ENCODE data around the gene ANXA2R. TPM values are rescaled to one million over a fixed set of nuclear protein-coding genes. Genes with fewer than 3 reads are reported as not detected.

Gene ANXA2R
- total and polyA plus RNA-seq, 2 of the 13 experiments (the other 11 are each of a cell fraction or from before 2014, with no cell fraction given): 0.95 to 1.3 TPM

DNA sequence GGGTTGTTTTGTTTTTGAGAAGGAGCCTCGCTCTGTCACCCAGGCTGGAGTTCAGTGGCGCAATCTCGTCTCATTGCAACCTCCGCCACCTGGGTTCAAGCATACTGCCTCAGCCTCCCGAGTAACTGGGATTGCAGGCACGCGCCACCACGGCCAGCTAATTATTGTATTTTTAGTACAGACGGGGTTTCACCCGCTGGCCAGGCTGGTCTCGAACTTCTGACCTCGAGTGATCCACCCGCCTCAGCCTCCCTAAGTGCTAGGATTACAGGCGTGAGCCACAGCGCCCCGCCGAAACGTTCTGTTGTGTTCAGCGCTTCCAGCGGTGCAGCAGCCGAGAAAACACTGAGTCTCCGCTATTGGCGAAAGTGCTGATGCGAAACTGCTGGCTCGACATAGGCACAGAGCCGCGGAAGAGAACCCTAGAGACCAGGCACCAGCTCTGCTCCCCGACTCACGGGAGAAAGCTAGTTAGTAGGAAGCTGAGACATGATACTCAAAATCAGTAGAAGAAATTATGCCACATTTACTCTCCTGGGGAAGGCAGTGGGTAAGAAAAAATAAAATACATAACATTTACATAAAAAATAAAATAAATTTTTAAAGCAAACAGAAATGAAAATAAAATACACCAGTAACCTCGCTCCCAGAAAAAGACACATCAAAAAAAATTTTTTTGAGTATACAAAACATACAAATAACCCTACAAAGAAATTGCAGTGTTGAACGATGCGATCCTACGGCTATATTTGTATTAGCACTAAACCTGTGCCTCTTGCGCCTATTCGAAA is 31.6 kb downstream of the ANXA2R start (continued):
- TF ChIP-seq ZFP90 (CRISPR knock-in tag; IDR thresholded peaks at IDR 0.05; ENCODE audit: borderline replicate concordance): no peak
- no peak for TF ChIP-seq ZBTB21 (CRISPR knock-in tag; IDR thresholded peaks at IDR 0.05)
- TF ChIP-seq CBX1 (IDR thresholded peaks at IDR 0.05; ENCODE audit: low read depth): peak; percentile 94
- peak; percentile 64; the same call in 1 of the 2 replicates for TF ChIP-seq ZNF609 (CRISPR knock-in tag; IDR thresholded peaks at IDR 0.05; ENCODE audit: borderline replicate concordance)
- no peak; the same call in 1 of the 2 replicates for TF ChIP-seq ZSCAN29 (CRISPR knock-in tag; conservative IDR thresholded peaks at IDR 0.05)
- peak; percentile 59; the same call in 1 of the 2 replicates for TF ChIP-seq ERF (CRISPR knock-in tag; IDR thresholded peaks at IDR 0.05)
- peak; percentile 42; the same call in 1 of the 2 replicates for TF ChIP-seq RXRB (CRISPR knock-in tag; IDR thresholded peaks at IDR 0.05; ENCODE audit: borderline replicate concordance)
- TF ChIP-seq, protein P1, sequence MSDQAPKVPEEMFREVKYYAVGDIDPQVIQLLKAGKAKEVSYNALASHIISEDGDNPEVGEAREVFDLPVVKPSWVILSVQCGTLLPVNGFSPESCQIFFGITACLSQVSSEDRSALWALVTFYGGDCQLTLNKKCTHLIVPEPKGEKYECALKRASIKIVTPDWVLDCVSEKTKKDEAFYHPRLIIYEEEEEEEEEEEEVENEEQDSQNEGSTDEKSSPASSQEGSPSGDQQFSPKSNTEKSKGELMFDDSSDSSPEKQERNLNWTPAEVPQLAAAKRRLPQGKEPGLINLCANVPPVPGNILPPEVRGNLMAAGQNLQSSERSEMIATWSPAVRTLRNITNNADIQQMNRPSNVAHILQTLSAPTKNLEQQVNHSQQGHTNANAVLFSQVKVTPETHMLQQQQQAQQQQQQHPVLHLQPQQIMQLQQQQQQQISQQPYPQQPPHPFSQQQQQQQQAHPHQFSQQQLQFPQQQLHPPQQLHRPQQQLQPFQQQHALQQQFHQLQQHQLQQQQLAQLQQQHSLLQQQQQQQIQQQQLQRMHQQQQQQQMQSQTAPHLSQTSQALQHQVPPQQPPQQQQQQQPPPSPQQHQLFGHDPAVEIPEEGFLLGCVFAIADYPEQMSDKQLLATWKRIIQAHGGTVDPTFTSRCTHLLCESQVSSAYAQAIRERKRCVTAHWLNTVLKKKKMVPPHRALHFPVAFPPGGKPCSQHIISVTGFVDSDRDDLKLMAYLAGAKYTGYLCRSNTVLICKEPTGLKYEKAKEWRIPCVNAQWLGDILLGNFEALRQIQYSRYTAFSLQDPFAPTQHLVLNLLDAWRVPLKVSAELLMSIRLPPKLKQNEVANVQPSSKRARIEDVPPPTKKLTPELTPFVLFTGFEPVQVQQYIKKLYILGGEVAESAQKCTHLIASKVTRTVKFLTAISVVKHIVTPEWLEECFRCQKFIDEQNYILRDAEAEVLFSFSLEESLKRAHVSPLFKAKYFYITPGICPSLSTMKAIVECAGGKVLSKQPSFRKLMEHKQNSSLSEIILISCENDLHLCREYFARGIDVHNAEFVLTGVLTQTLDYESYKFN (CRISPR knock-in tag; conservative IDR thresholded peaks at IDR 0.05): peak; percentile 52
- 0 out of 2 replicates have a peak, but pooled peaks have one; percentile 66 for TF ChIP-seq BORCS8-MEF2B (CRISPR knock-in tag; IDR thresholded peaks at IDR 0.05)
- no peak for TF ChIP-seq HOMEZ (CRISPR knock-in tag; IDR thresholded peaks at IDR 0.05; ENCODE audit: low read depth)
- no peak for TF ChIP-seq ZNF607 (CRISPR knock-in tag; IDR thresholded peaks at IDR 0.05; ENCODE audit: borderline replicate concordance)
- peak; percentile 67; the same call in 1 of the 2 replicates for TF ChIP-seq ZNF160 (CRISPR knock-in tag; IDR thresholded peaks at IDR 0.05)
- TF ChIP-seq YY1 (IDR thresholded peaks at IDR 0.05; ENCODE audit: insufficient read depth, insufficient replicate concordance, low read depth, low read length): peak; percentile 57
- TF ChIP-seq, protein P2, sequence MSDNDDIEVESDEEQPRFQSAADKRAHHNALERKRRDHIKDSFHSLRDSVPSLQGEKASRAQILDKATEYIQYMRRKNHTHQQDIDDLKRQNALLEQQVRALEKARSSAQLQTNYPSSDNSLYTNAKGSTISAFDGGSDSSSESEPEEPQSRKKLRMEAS (IDR thresholded peaks at IDR 0.05): peak; percentile 81
- TF ChIP-seq KLF9 (CRISPR knock-in tag; IDR thresholded peaks at IDR 0.05; ENCODE audit: low read depth): no peak
- TF ChIP-seq TOPORS (CRISPR knock-in tag; IDR thresholded peaks at IDR 0.05): no peak
- TF ChIP-seq EZH2 (conservative IDR thresholded peaks at IDR 0.05; ENCODE audit: low read depth, low read length): no peak
- TF ChIP-seq ISL2 (CRISPR knock-in tag; IDR thresholded peaks at IDR 0.05): peak; percentile 44
- peak; percentile 60; the same call in 1 of the 2 replicates for TF ChIP-seq ZNF792 (CRISPR knock-in tag; IDR thresholded peaks at IDR 0.05)
- 0 out of 2 replicates have a peak, but pooled peaks have one; percentile 45 for TF ChIP-seq HMG20A (CRISPR knock-in tag; IDR thresholded peaks at IDR 0.05; ENCODE audit: borderline replicate concordance)
